Activated CD8-positive, alpha-beta T cell treated with anti-CD3 and anti-CD28 coated beads, Interleukin-2, amount 10 ng/mL, durations not matched to agents 7 days and 5 days (primary cell): ENCODE results near the gene DBN1. TPM values are rescaled to one million over a fixed set of nuclear protein-coding genes. Genes with fewer than 3 reads are reported as not detected.
A peak's percentile ranks its signal among the peaks of the same experiment; 100 is the strongest.

Experiments used
- ATAC-seq: fragments of 150-1000 bp; cut with Tn5 transposase; one replicate; pipeline ENCODE4 v1.10.0; 2021; ENCODE audit warnings: moderate library complexity
- CTCF ChIA-PET: fragments of 350-600 bp; sonication (Branson Sonifier 250); formaldehyde crosslinking; loops from one replicate; lab custom pipeline; 2021; ENCODE audit warnings: antibody characterized with exemption; lab: Charles Lee
- POLR2A ChIA-PET: fragments of 350-600 bp; sonication (Branson Sonifier 250); formaldehyde crosslinking; loops from one replicate; lab custom pipeline; 2021; ENCODE audit warnings: antibody characterized with exemption; lab: Charles Lee
- DNase-seq: peaks from one replicate; pipeline ENCODE4 v3.0.0-alpha.2; 2020
- H3K27ac Mint-ChIP-seq: one replicate; pipeline ENCODE4 v1.8.0; 2021; ENCODE audit warnings: mild to moderate bottlenecking, mixed read lengths
- H3K27me3 Mint-ChIP-seq: one replicate; pipeline ENCODE4 v1.8.0; 2021; ENCODE audit warnings: low read depth, mixed read lengths
- H3K36me3 Mint-ChIP-seq: one replicate; pipeline ENCODE4 v1.8.0; 2021; ENCODE audit warnings: low read depth, mixed read lengths
- H3K4me1 Mint-ChIP-seq: one replicate; pipeline ENCODE4 v1.8.0; 2021; ENCODE audit warnings: low read depth, mixed read lengths
- H3K4me3 Mint-ChIP-seq: one replicate; pipeline ENCODE4 v1.8.0; 2021; ENCODE audit warnings: mild to moderate bottlenecking, mixed read lengths
- H3K9me3 Mint-ChIP-seq: one replicate; pipeline ENCODE4 v1.8.0; 2022; ENCODE audit warnings: mixed read lengths; ENCODE audit not compliant: insufficient read depth
- total RNA-seq, 2 experiments: library from RNA; stranded (reverse); gene quantifications; one replicate each; pipeline ENCODE4 v1.2.3, GENCODE V29; 2021

The DBN1 gene
- total RNA-seq, 2 experiments from 2014 or later = 92.9 to 104 TPM

DNA sequence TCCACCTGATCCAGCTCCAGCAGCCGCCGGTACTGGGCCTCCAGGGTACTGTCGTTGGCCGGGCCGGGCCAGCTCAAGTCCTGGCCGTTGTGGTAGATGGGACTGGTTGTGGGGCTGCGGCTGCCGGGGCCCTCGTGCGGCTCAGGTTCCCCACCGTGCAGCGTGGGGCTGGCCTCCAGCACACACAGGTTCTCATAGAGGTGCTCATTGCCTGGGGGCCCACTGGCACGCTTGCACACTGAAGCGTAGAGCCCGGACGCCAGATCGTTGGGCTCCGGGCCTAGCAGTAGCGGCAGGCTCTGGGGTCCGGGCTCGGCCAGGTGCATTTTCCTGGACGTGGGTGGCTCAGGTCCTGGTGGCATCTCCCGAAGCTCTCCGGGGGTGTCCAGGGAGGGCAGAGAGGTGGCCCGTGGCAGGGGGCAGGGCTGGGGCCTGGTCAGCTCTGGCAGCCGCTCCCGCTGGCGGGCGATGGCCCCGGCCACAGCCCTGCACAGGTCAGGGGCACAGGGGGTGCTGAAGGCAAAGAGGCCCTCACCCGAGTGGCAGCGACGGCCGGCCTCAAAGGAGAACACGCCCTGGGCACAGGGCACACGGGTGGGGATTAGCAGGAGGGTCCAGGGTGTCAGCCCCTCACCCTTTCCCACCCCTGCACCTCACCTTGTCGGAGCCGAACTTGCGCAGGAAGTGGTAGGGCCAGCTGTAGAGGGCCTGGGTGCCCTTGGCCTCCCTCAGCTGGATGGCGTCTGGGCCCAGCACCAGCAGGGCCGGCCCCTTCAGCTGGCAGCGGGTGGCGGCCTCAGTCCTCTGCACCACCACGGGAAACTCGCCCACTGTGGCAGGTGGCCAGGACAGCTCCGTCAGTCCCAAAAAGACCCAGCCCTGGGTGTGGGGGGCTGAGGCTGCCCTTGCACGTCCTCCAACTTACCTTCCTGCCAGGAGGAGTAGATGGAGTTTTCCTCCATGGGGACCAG is 30.9 kb upstream of the DBN1 start:
- ChIA-PET CTCF (interaction anchor here (1.3 to 4.8 kb wide), 4 partner anchors 47 to 114 kb away, joined by 4 to 76 read pairs (median 17); no protein-coding TSS in a partner anchor), POLR2A (interaction anchor here (1.0 kb wide), 1 partner anchor 11 kb away, joined by 3 read pairs; no protein-coding TSS in a partner anchor)
- Mint-ChIP-seq H3K4me1 (peaks cover 12% of the 10 kb centered on the region), H3K36me3 (no peaks in the 10 kb centered on the region), H3K9me3 (no peaks in the 10 kb centered on the region), H3K27me3 (peaks cover 6% of the 10 kb centered on the region), H3K4me3 (no peak overlapping the region), H3K27ac (no peak overlapping the region)
- no peak for DNase-seq
- no peak for ATAC-seq

- H3K4me3 Mint-ChIP-seq = no peak overlapping the region
These were observed 30.1 kb upstream of the DBN1 start for GRCh38 chr5:177503351-177504085.

GRCh38 chr5:177502886-177503285 is 29.5 kb upstream of the DBN1 start:
- H3K9me3 Mint-ChIP-seq = no peaks in the 10 kb centered on the region
- peaks cover 19% of the 10 kb centered on the region for H3K4me1 Mint-ChIP-seq
- DNase-seq = no peak
- ATAC-seq = no peak
- ChIA-PET CTCF (interaction anchor here (1.4 to 6.2 kb wide), 9 partner anchors 14 to 389 kb away, joined by 3 to 97 read pairs (median 17); partner anchors contain the start of gene DDX41), POLR2A (no interaction called here)
- H3K36me3 Mint-ChIP-seq = no peaks in the 10 kb centered on the region
- H3K27ac Mint-ChIP-seq = no peak overlapping the region
- peaks cover 16% of the 10 kb centered on the region for H3K27me3 Mint-ChIP-seq
- no peak overlapping the region for H3K4me3 Mint-ChIP-seq

More at GRCh38 chr5:177503351-177504085, 30.1 kb upstream of the DBN1 start:
- Mint-ChIP-seq H3K36me3 (no peaks in the 10 kb centered on the region), H3K27me3 (peaks cover 11% of the 10 kb centered on the region), H3K9me3 (no peaks in the 10 kb centered on the region), H3K4me1 (peaks cover 13% of the 10 kb centered on the region), H3K27ac (no peak overlapping the region)
- no peak for ATAC-seq
- POLR2A ChIA-PET = interaction anchor here (1.0 kb wide), 1 partner anchor 12 kb away, joined by 3 read pairs; no protein-coding TSS in a partner anchor
- no peak for DNase-seq
- CTCF ChIA-PET = interaction anchor here (1.4 to 6.2 kb wide), 5 partner anchors 13 to 194 kb away, joined by 4 to 97 read pairs (median 17); partner anchors contain the start of gene DDX41

- H3K4me3 Mint-ChIP-seq = no peak overlapping the region
- no peak overlapping the region for H3K27ac Mint-ChIP-seq
- ATAC-seq (no peak), DNase-seq (no peak)
- ChIA-PET CTCF (interaction anchor here (0.8 to 6.2 kb wide), 37 partner anchors 8 to 388 kb away, joined by 3 to 97 read pairs (median 5); partner anchors contain the start of genes DDX41, DOK3, GRK6 and LMAN2), POLR2A (interaction anchor here (1.4 kb wide), 2 partner anchors 30 to 111 kb away, joined by 5 read pairs; no protein-coding TSS in a partner anchor)
- no peaks in the 10 kb centered on the region for H3K36me3 Mint-ChIP-seq
- peaks cover 18% of the 10 kb centered on the region for H3K27me3 Mint-ChIP-seq
- peaks cover 21% of the 10 kb centered on the region for H3K4me1 Mint-ChIP-seq
- H3K9me3 Mint-ChIP-seq = no peaks in the 10 kb centered on the region
These were observed 28.6 kb upstream of the DBN1 start for GRCh38 chr5:177501874-177502678.

GRCh38 chr5:177500685-177501522 is 27.5 kb upstream of the DBN1 start:
- Mint-ChIP-seq H3K9me3 (no peaks in the 10 kb centered on the region), H3K4me3 (no peak overlapping the region), H3K27me3 (peaks cover 18% of the 10 kb centered on the region), H3K4me1 (peaks cover 27% of the 10 kb centered on the region), H3K27ac (no peak overlapping the region), H3K36me3 (no peaks in the 10 kb centered on the region)
- DNase-seq (peak; percentile 90), ATAC-seq (peak; percentile 28)
- ChIA-PET POLR2A (interaction anchor here (1.4 kb wide), 3 partner anchors 13 to 110 kb away, joined by 3 to 5 read pairs (median 5); no protein-coding TSS in a partner anchor), CTCF (interaction anchor here (0.6 to 6.2 kb wide), 37 partner anchors 9 to 387 kb away, joined by 3 to 97 read pairs (median 5); partner anchors contain the start of genes DDX41, DOK3, GRK6 and LMAN2)

DNA sequence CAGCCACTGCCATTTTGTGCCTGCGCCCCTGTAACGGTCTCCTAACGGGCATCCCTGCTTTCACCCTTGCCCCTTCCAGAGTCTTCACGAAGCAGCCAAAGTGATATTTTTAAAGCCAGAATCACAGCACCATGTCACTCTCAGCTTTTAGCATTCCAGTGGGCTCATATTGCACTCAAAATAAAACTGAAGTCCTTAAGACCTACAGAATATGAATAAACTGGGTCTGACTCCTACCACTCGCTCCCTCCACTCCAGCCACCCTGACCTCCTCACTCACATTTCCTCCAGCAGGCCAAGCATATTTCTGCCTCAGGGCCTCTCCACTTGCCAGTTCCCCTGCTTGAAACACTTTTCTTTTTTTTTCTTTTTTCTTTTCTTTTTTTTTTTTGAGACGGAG is 26.4 kb upstream of the DBN1 start:
- Mint-ChIP-seq H3K36me3 (no peaks in the 10 kb centered on the region), H3K9me3 (no peaks in the 10 kb centered on the region), H3K4me1 (peaks cover 38% of the 10 kb centered on the region), H3K27ac (no peak overlapping the region), H3K27me3 (peaks cover 18% of the 10 kb centered on the region), H3K4me3 (no peak overlapping the region)
- DNase-seq = no peak
- POLR2A ChIA-PET = no interaction called here
- no peak for ATAC-seq
- CTCF ChIA-PET = interaction anchor here (1.2 to 6.2 kb wide), 8 partner anchors 10 to 386 kb away, joined by 5 to 97 read pairs (median 22); partner anchors contain the start of genes DOK3 and LMAN2

DNA sequence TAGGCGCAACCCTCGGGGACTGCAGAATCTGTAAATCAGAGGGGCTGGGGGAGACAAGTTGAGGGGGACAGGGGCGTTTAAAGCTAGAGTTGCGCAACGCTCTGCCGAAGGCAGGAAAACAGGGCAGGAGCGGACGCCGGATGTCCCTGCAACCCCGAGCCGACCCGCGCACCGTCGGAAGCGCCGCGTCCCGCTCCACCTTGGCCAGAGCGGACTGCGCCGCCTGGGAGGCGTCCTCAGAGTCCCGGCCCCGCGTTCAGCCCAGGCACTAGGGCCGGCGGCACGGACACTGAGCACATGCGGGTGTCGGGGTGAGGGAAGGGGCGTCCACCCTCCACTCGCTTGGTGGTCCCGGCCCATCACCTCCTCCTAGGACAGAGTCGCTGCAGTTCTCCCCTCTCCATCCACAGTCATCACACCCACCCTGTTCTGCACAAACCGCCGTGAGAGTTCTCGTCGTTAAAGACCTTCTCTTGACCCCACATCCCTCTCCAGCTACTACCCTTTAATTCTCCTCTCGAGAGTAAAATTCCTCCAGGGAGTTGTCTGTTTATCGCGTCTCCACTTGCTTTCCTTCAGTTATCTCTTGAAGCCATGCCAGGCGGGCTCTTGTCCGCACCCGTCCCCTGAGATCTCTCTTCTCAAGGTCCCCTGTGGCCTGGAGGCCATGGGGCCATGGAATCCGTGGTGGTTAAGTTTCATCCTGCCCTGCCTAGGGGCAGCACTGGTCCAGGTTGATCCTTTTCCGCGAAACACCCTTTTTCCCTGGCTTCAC is 24.8 kb upstream of the DBN1 start:
- Mint-ChIP-seq H3K4me1 (peaks cover 53% of the 10 kb centered on the region), H3K27me3 (peaks cover 18% of the 10 kb centered on the region), H3K4me3 (peak overlapping the region; percentile 82), H3K9me3 (no peaks in the 10 kb centered on the region), H3K36me3 (peaks cover 3% of the 10 kb centered on the region), H3K27ac (peak overlapping the region; percentile 67)
- ChIA-PET CTCF (interaction anchor here (0.9 to 6.2 kb wide), 10 partner anchors 10 to 127 kb away, joined by 3 to 97 read pairs (median 10); partner anchors contain the start of gene DBN1), POLR2A (interaction anchor here (1.0 to 1.7 kb wide), 5 partner anchors 9 to 26 kb away, joined by 4 to 7 read pairs (median 4); no protein-coding TSS in a partner anchor)
- peak; percentile 59 for DNase-seq
- ATAC-seq = peak; percentile 26

- CTCF ChIA-PET = interaction anchor here (0.9 to 6.2 kb wide), 9 partner anchors 9 to 126 kb away, joined by 5 to 97 read pairs (median 11); partner anchors contain the start of gene DBN1
- ATAC-seq (peak; percentile 91), DNase-seq (peak; percentile 97)
- peak within 1 kb of the TSS; percentile 82 for H3K4me3 Mint-ChIP-seq
- H3K27me3 Mint-ChIP-seq = peaks cover 18% of the 10 kb centered on the region
- H3K36me3 Mint-ChIP-seq = peaks cover 11% of the 10 kb centered on the region
- H3K27ac Mint-ChIP-seq = peak within 1 kb of the TSS; percentile 67
- POLR2A ChIA-PET = interaction anchor here (1.0 to 1.7 kb wide), 6 partner anchors 10 to 25 kb away, joined by 3 to 7 read pairs (median 4); no protein-coding TSS in a partner anchor
- no peaks in the 10 kb centered on the region for H3K9me3 Mint-ChIP-seq
- H3K4me1 Mint-ChIP-seq = peaks cover 61% of the 10 kb centered on the region
These were observed 24.0 kb upstream of the DBN1 start, which contains the start of gene PDLIM7 for GRCh38 chr5:177497292-177498012. Gene PDLIM7 (minus strand): TSS chr5:177497604. CDS start chr5:177496512, 1,092 bp downstream.
